SK-N-SH treated with all-trans-retinoic acid at 6 μM for 48 hours (cell line): ENCODE results near the gene TBC1D4.

Source experiments
- ATAC-seq: fragments of 200-7000 bp; cut with Tn5 transposase; 3 replicates; pipeline ENCODE4 v1.9.1; 2020; ENCODE audit warnings: mild to moderate bottlenecking, moderate library complexity
- ARNTL ChIP-seq: fragments of 450-650 bp; formaldehyde crosslinking; IDR thresholded peaks from 2 replicates; pipeline ENCODE4 v1.5.0; 2020; ENCODE audit warnings: low read depth, mild to moderate bottlenecking, moderate library complexity, borderline replicate concordance
- BACH2 ChIP-seq: fragments of 250-450 bp; sonication (Bioruptor Pico); IDR thresholded peaks from 2 replicates; pipeline ENCODE4 v1.9.0; 2021; ENCODE audit warnings: mild to moderate bottlenecking, borderline replicate concordance
- GLIS3 ChIP-seq: fragments of 250-450 bp; sonication (Bioruptor Pico); IDR thresholded peaks from 2 replicates; pipeline ENCODE4 v1.5.0; 2020; ENCODE audit warnings: mild to moderate bottlenecking, moderate library complexity
- ISL1 ChIP-seq: fragments of 250-450 bp; sonication (Bioruptor Pico); IDR thresholded peaks from 2 replicates; pipeline ENCODE4 v2.1.2; 2022; ENCODE audit warnings: mild to moderate bottlenecking, moderate library complexity
- OSR1 ChIP-seq: fragments of 250-450 bp; sonication (Bioruptor Pico); IDR thresholded peaks from 2 replicates; pipeline ENCODE4 v1.8.0; 2022; ENCODE audit warnings: moderate library complexity, mild to moderate bottlenecking, inconsistent platforms
- PPARA ChIP-seq: fragments of 250-450 bp; sonication (Bioruptor Pico); IDR thresholded peaks from 2 replicates; pipeline ENCODE4 v1.5.0; 2020; ENCODE audit warnings: mild to moderate bottlenecking, borderline replicate concordance
- RARB ChIP-seq: fragments of 250-450 bp; sonication (Bioruptor Pico); IDR thresholded peaks from 2 replicates; pipeline ENCODE4 v1.8.0; 2021; ENCODE audit warnings: mild to moderate bottlenecking, moderate library complexity
- TCF4 ChIP-seq: fragments of 250-450 bp; sonication (Bioruptor Pico); IDR thresholded peaks from 2 replicates; pipeline ENCODE4 v1.8.0; 2021; ENCODE audit warnings: mild to moderate bottlenecking, moderate library complexity, borderline replicate concordance
- ZFP3 ChIP-seq: fragments of 250-450 bp; sonication (Bioruptor Pico); IDR thresholded peaks from 2 replicates; pipeline ENCODE4 v1.5.0; 2020; ENCODE audit warnings: mild to moderate bottlenecking, moderate library complexity
- ZNF565 ChIP-seq: fragments of 450-650 bp; formaldehyde crosslinking; conservative IDR thresholded peaks from 2 replicates; pipeline ENCODE4 v1.5.0; 2020; ENCODE audit warnings: low read depth, mild to moderate bottlenecking, moderate library complexity
- ZNF8 ChIP-seq: fragments of 450-650 bp; formaldehyde crosslinking; IDR thresholded peaks from 2 replicates; pipeline ENCODE4 v1.5.0; 2020; ENCODE audit warnings: mild to moderate bottlenecking, moderate library complexity
- TF ChIP-seq, protein P1 (sequence below): fragments of 250-450 bp; sonication (Bioruptor Pico); IDR thresholded peaks from 2 replicates; pipeline ENCODE4 v1.8.0; 2020; ENCODE audit warnings: mild to moderate bottlenecking, moderate library complexity, borderline replicate concordance
- TF ChIP-seq, protein P2 (sequence below): fragments of 250-450 bp; sonication (Bioruptor Pico); IDR thresholded peaks from 2 replicates; pipeline ENCODE4 v1.5.1; 2020; ENCODE audit warnings: low read depth, mild to moderate bottlenecking, moderate library complexity
- TF ChIP-seq, protein P3 (sequence below): fragments of 250-450 bp; sonication (Bioruptor Pico); IDR thresholded peaks from 2 replicates; pipeline ENCODE4 v1.5.0; 2020; ENCODE audit warnings: mild to moderate bottlenecking, moderate library complexity
- TF ChIP-seq, protein P4 (sequence below): fragments of 250-450 bp; sonication (Bioruptor Pico); IDR thresholded peaks from 2 replicates; pipeline ENCODE4 v1.8.0; 2021; ENCODE audit warnings: low read depth, mild to moderate bottlenecking, moderate library complexity, borderline replicate concordance
- TF ChIP-seq, protein P5 (sequence below): fragments of 250-450 bp; sonication (Bioruptor Pico); IDR thresholded peaks from 2 replicates; pipeline ENCODE4 v1.5.1; 2021; ENCODE audit warnings: mild to moderate bottlenecking, moderate library complexity

TBC1D4 gene

DNA sequence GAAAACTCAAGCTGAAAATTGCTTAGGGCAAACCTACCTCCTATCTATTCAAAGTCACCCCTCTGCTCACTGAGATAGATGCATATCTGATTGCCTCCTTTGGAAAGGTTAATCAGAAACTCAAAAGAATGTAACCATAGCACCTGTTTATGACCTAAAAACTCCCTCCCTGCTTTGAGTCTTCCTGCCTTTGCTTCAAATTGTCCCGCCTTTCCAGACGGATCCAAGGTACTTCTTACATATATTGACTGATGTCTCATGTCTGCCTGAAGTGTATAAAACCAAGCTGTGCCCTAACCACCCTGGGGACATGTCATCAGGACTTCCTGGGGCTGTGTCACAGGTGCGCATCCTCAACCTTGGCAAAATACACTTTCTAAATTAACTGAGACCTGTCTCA is 118.6 kb downstream of the TBC1D4 start:
- TF ChIP-seq OSR1 (CRISPR knock-in tag) (no peak), GLIS3 (no peak)
- TF ChIP-seq, protein P1, sequence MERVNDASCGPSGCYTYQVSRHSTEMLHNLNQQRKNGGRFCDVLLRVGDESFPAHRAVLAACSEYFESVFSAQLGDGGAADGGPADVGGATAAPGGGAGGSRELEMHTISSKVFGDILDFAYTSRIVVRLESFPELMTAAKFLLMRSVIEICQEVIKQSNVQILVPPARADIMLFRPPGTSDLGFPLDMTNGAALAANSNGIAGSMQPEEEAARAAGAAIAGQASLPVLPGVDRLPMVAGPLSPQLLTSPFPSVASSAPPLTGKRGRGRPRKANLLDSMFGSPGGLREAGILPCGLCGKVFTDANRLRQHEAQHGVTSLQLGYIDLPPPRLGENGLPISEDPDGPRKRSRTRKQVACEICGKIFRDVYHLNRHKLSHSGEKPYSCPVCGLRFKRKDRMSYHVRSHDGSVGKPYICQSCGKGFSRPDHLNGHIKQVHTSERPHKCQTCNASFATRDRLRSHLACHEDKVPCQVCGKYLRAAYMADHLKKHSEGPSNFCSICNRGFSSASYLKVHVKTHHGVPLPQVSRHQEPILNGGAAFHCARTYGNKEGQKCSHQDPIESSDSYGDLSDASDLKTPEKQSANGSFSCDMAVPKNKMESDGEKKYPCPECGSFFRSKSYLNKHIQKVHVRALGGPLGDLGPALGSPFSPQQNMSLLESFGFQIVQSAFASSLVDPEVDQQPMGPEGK (CRISPR knock-in tag): no peak
- TF ChIP-seq, all 23 proteins: peak for 0
- no peak for ATAC-seq

DNA sequence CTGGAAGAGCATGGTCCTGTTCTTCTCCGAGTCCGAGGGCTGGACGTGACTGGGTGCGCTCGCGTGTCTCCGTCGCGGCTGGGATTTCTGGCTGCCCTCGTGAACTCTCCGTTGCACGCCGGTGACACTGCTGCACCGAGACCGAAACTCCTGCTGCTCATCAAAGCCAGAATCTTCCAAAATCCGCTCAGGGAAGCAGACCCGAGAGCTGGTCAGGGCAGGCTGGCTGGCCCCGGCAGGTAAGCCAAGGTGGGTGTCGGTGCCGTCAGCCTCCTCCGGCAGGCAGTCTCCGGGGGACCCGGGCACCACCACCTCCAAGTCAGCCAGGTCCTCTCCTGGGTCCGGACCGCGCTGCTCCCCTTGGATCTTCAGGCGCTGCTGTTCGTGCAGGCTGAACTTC is 119.9 kb downstream of the TBC1D4 start:
- ATAC-seq: no peak
- TF ChIP-seq, protein P2, sequence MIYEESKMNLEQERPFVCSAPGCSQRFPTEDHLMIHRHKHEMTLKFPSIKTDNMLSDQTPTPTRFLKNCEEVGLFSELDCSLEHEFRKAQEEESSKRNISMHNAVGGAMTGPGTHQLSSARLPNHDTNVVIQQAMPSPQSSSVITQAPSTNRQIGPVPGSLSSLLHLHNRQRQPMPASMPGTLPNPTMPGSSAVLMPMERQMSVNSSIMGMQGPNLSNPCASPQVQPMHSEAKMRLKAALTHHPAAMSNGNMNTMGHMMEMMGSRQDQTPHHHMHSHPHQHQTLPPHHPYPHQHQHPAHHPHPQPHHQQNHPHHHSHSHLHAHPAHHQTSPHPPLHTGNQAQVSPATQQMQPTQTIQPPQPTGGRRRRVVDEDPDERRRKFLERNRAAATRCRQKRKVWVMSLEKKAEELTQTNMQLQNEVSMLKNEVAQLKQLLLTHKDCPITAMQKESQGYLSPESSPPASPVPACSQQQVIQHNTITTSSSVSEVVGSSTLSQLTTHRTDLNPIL (CRISPR knock-in tag): no peak
- TF ChIP-seq, protein P3, sequence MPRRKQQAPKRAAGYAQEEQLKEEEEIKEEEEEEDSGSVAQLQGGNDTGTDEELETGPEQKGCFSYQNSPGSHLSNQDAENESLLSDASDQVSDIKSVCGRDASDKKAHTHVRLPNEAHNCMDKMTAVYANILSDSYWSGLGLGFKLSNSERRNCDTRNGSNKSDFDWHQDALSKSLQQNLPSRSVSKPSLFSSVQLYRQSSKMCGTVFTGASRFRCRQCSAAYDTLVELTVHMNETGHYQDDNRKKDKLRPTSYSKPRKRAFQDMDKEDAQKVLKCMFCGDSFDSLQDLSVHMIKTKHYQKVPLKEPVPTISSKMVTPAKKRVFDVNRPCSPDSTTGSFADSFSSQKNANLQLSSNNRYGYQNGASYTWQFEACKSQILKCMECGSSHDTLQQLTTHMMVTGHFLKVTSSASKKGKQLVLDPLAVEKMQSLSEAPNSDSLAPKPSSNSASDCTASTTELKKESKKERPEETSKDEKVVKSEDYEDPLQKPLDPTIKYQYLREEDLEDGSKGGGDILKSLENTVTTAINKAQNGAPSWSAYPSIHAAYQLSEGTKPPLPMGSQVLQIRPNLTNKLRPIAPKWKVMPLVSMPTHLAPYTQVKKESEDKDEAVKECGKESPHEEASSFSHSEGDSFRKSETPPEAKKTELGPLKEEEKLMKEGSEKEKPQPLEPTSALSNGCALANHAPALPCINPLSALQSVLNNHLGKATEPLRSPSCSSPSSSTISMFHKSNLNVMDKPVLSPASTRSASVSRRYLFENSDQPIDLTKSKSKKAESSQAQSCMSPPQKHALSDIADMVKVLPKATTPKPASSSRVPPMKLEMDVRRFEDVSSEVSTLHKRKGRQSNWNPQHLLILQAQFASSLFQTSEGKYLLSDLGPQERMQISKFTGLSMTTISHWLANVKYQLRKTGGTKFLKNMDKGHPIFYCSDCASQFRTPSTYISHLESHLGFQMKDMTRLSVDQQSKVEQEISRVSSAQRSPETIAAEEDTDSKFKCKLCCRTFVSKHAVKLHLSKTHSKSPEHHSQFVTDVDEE: no peak
- TF ChIP-seq ARNTL (CRISPR knock-in tag) (no peak), RARB (CRISPR knock-in tag) (no peak)

DNA sequence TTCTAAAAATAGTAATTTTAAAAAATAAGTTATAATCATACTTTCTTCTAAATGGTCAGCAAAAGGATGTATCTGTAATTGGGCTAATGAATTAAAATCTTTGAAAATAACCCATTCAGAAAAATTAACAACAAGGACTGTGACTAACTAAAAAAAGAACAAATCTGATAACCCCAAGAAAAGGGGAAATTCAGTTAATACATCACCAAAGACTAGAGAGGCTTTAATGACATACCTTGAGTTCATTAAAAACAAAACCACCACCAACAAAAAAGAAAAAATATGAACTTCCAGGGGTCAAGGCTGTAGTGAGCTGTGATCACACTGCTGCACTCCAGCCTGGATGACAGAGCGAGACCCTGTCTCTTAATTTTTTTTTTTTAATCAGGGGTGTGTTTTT is 121.8 kb downstream of the TBC1D4 start:
- no peak for ATAC-seq
- TF ChIP-seq TCF4 (CRISPR knock-in tag) (no peak), ZNF8 (no peak), OSR1 (CRISPR knock-in tag) (no peak), PPARA (CRISPR knock-in tag) (no peak), ZNF565 (CRISPR knock-in tag) (no peak), ISL1 (CRISPR knock-in tag) (no peak), ZFP3 (CRISPR knock-in tag) (no peak), ARNTL (CRISPR knock-in tag) (no peak)
- TF ChIP-seq, protein P4, sequence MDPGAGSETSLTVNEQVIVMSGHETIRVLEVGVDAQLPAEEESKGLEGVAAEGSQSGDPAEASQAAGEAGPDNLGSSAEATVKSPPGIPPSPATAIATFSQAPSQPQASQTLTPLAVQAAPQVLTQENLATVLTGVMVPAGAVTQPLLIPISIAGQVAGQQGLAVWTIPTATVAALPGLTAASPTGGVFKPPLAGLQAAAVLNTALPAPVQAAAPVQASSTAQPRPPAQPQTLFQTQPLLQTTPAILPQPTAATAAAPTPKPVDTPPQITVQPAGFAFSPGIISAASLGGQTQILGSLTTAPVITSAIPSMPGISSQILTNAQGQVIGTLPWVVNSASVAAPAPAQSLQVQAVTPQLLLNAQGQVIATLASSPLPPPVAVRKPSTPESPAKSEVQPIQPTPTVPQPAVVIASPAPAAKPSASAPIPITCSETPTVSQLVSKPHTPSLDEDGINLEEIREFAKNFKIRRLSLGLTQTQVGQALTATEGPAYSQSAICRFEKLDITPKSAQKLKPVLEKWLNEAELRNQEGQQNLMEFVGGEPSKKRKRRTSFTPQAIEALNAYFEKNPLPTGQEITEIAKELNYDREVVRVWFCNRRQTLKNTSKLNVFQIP (CRISPR knock-in tag): no peak
- TF ChIP-seq, protein P5, sequence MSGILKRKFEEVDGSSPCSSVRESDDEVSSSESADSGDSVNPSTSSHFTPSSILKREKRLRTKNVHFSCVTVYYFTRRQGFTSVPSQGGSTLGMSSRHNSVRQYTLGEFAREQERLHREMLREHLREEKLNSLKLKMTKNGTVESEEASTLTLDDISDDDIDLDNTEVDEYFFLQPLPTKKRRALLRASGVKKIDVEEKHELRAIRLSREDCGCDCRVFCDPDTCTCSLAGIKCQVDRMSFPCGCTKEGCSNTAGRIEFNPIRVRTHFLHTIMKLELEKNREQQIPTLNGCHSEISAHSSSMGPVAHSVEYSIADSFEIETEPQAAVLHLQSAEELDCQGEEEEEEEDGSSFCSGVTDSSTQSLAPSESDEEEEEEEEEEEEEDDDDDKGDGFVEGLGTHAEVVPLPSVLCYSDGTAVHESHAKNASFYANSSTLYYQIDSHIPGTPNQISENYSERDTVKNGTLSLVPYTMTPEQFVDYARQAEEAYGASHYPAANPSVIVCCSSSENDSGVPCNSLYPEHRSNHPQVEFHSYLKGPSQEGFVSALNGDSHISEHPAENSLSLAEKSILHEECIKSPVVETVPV: no peak
- TF ChIP-seq, all 23 proteins: peak for 0

DNA sequence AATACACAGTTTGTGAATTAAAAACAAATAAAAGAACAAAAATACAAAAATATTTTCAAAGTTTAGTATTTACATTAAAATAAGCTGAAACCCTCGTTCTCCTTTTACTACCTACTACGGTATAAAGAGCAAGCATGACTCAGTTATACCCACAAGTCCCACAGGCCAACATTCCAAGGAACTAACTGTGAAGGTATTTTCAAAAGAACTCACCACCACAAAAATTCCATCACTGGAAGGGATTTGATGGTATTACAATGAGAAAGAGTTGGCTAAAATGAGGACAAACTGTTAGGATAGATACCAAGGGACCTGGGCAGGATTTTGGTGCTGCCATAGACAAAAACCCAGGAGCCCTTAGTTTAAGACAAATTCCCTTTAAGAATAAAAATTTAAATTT is 122.7 kb downstream of the TBC1D4 start:
- no peak for TF ChIP-seq ZNF565 (CRISPR knock-in tag)
- TF ChIP-seq, protein P1 (CRISPR knock-in tag): no peak
- TF ChIP-seq RARB (CRISPR knock-in tag): no peak
- no peak for TF ChIP-seq BACH2 (CRISPR knock-in tag)
- TF ChIP-seq, protein P4 (CRISPR knock-in tag): no peak
- no peak for TF ChIP-seq OSR1 (CRISPR knock-in tag)
- TF ChIP-seq, protein P3: no peak
- no peak for TF ChIP-seq ISL1 (CRISPR knock-in tag)
- peak; percentile 82 for ATAC-seq
